ENCODE results near the gene ARRDC2. TPM values are rescaled to one million over a fixed set of nuclear protein-coding genes. Genes with fewer than 3 reads are reported as not detected.
A peak's percentile ranks its signal among the peaks of the same experiment; 100 is the strongest.

Gene ARRDC2
- total and polyA plus RNA-seq, 2 donors (not counting 1 experiment from before 2014, with no cell fraction given), result 131 to 639 TPM

DNA sequence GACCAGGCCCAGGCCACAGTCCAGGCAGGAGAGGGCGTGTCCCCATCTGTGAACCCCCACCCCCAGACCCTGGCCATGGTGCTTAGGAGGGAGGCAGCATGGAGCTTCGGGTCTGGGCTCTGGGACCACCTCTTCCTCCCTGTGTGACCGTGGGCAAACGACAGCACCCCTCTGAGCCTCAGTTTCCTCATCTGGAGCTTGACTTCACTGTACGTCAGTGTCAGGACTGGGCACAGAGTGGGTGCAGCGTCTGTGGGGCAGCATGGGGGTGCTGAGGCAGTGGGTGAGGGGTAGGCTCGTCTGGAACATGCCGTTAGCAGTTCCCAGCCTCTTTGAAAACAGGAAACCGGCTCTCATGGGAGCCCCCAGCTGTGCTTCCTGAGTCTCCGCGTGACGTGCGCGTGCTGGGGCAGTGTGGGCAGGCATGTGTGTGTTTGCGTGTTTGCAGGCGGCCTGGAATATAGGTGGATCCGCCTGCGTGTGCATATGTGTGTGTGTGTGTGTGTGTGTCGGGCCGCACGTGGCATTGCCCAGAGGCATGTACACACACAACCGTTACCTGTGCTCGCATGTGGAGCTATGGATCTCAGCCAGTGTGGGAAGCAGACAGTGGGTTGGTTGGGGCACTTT, 15.8 kb downstream of the ARRDC2 start:
- Histone ChIP-seq H4K20me1 (ENCODE audit: control insufficient read depth, insufficient read depth, low read length, poor library complexity, severe bottlenecking) (no peaks in the 10 kb centered on the region), H3K79me2 (ENCODE audit: control insufficient read depth, insufficient read depth, low read length) (no peaks in the 10 kb centered on the region), H3K27me3 (replicated peaks in 1 of 4; ENCODE audit: control extremely low read depth in 1 of 4, control insufficient read depth in 3 of 4, insufficient read depth in 4 of 4, low read length in 3 of 4) (no peaks in the 10 kb centered on the region), H3K36me3 (replicated peaks in 1 of 2; ENCODE audit: control extremely low read depth in 1 of 2, control insufficient read depth in 1 of 2, extremely low read depth in 1 of 2, insufficient read depth in 2 of 2, low read length in 1 of 2) (no peaks in the 10 kb centered on the region), H3K4me1 (ENCODE audit: control insufficient read depth in 2 of 2, insufficient read depth in 2 of 2, low read length in 2 of 2) (peaks cover 46 to 52% of the 10 kb centered on the region in 2 donors), H3K9ac (ENCODE audit: low read length) (peak overlapping the region; percentile 24), H3K4me2 (replicated peaks; ENCODE audit: low read depth, low read length, poor library complexity, severe bottlenecking) (peak overlapping the region; percentile 70), H3K27ac (ENCODE audit: low read length in 2 of 2) (peak overlapping the region; percentile 95 to 99), H2AFZ (ENCODE audit: insufficient read depth, low read depth, low read length, poor library complexity, severe bottlenecking) (peak overlapping the region; percentile 23), H3K9me3 (ENCODE audit: control extremely low read depth in 1 of 3, control insufficient read depth in 2 of 3, insufficient read depth in 1 of 3, low read length in 2 of 3) (peaks cover 0 to 9% (median 3%) of the 10 kb centered on the region in 3 donors), H3K4me3 (ENCODE audit: control extremely low read depth in 1 of 5, extremely low read depth in 1 of 5, insufficient read depth in 1 of 5, low read depth in 2 of 5, low read length in 4 of 5) (peak overlapping the region in 3 of 5 experiments; percentile 14 to 26 (median 15))
- Mint-ChIP-seq H3K27ac (peak overlapping the region; percentile 98), H3K4me1 (peaks cover 65% of the 10 kb centered on the region), H3K4me3 (peak overlapping the region; percentile 78), H3K9me3 (ENCODE audit: insufficient read depth) (no peaks in the 10 kb centered on the region), H3K27me3 (no peaks in the 10 kb centered on the region)
- POLR2A ChIA-PET, result interaction anchor here (0.5 to 7.8 kb wide), 22 partner anchors 8 to 1879 kb away, joined by 3 to 160 read pairs (median 6); partner anchors contain the start of genes ARRDC2 and JUND
- WGBS (ENCODE audit: insufficient coverage), result 2% methylated on average over 23 of the region's 23 CpGs
- DNase-seq, result peak; percentile 97
- TF ChIP-seq EZH2 (IDR thresholded peaks at IDR 0.05; ENCODE audit: borderline replicate concordance, insufficient read depth, low read depth, low read length, poor library complexity, severe bottlenecking), result no peak
- TF ChIP-seq, protein P1, sequence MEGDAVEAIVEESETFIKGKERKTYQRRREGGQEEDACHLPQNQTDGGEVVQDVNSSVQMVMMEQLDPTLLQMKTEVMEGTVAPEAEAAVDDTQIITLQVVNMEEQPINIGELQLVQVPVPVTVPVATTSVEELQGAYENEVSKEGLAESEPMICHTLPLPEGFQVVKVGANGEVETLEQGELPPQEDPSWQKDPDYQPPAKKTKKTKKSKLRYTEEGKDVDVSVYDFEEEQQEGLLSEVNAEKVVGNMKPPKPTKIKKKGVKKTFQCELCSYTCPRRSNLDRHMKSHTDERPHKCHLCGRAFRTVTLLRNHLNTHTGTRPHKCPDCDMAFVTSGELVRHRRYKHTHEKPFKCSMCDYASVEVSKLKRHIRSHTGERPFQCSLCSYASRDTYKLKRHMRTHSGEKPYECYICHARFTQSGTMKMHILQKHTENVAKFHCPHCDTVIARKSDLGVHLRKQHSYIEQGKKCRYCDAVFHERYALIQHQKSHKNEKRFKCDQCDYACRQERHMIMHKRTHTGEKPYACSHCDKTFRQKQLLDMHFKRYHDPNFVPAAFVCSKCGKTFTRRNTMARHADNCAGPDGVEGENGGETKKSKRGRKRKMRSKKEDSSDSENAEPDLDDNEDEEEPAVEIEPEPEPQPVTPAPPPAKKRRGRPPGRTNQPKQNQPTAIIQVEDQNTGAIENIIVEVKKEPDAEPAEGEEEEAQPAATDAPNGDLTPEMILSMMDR (IDR thresholded peaks at IDR 0.05), result no peak
- peak; percentile 77 for ATAC-seq (ENCODE audit: low read depth)
- CTCF ChIA-PET, result interaction anchor here (0.6 to 4.4 kb wide), 12 partner anchors 7 to 382 kb away, joined by 3 to 43 read pairs (median 3); partner anchors contain the start of genes ARRDC2 and IL12RB1
- intact Hi-C loops (cut with micrococcal nuclease), result loop anchor here (1.0 to 5.0 kb wide), 5 partner anchors 16 to 269 kb away; partner anchors contain the start of genes IFI30 and MAST3

DNA sequence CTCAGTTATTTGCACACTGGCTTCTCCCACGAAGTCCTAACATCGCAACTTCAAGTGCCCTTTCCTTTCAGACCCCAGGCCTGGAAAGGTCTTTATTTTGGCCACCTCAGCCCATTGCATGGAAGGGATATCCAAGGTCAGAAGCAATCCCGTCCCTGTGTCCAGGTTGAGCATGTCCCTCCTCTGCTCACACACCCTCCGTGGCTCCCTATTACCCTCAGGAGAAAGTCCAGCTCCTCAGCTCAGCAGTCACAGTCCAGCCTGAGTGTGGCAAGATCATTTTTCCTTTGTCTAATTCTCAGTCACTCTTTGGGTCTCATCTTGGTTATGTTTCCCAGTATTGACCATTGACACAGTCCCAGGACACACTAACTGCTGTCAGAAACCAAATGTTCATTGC, 19.2 kb downstream of the ARRDC2 start:
- 100% methylated on average over 4 of the region's 4 CpGs for WGBS (ENCODE audit: insufficient coverage)
- peaks cover 0 to 6% (median 3%) of the 10 kb centered on the region in 3 donors for H3K9me3 ChIP-seq (ENCODE audit: control extremely low read depth in 1 of 3, control insufficient read depth in 2 of 3, insufficient read depth in 1 of 3, low read length in 2 of 3)
- Mint-ChIP-seq H3K4me1 (peaks cover 55% of the 10 kb centered on the region), H3K4me3 (no peak overlapping the region), H3K27ac (peak overlapping the region; percentile 73), H3K27me3 (no peaks in the 10 kb centered on the region), H3K9me3 (ENCODE audit: insufficient read depth) (no peaks in the 10 kb centered on the region)
- no peak overlapping the region for H2AFZ ChIP-seq (ENCODE audit: insufficient read depth, low read depth, low read length, poor library complexity, severe bottlenecking)
- H3K36me3 ChIP-seq (replicated peaks in 1 of 2; ENCODE audit: control extremely low read depth in 1 of 2, control insufficient read depth in 1 of 2, extremely low read depth in 1 of 2, insufficient read depth in 2 of 2, low read length in 1 of 2), result no peaks in the 10 kb centered on the region
- no peak overlapping the region for H3K9ac ChIP-seq (ENCODE audit: low read length)
- H3K4me1 ChIP-seq (ENCODE audit: control insufficient read depth in 2 of 2, insufficient read depth in 2 of 2, low read length in 2 of 2), result peaks cover 38 to 44% of the 10 kb centered on the region in 2 donors
- CTCF ChIA-PET, result interaction anchor here (0.6 to 1.7 kb wide), 2 partner anchors 10 to 17 kb away, joined by 3 to 7 read pairs; no protein-coding TSS in a partner anchor
- H3K4me2 ChIP-seq (replicated peaks; ENCODE audit: low read depth, low read length, poor library complexity, severe bottlenecking), result no peak overlapping the region
- H3K79me2 ChIP-seq (ENCODE audit: control insufficient read depth, insufficient read depth, low read length), result no peaks in the 10 kb centered on the region
- no peak overlapping the region for H3K4me3 ChIP-seq (ENCODE audit: control extremely low read depth in 1 of 5, extremely low read depth in 1 of 5, insufficient read depth in 1 of 5, low read depth in 2 of 5, low read length in 4 of 5)
- H3K27ac ChIP-seq (ENCODE audit: low read length in 2 of 2), result no peak overlapping the region
- DNase-seq, result no peak
- TF ChIP-seq, protein P1 (IDR thresholded peaks at IDR 0.05), result no peak
- TF ChIP-seq EZH2 (IDR thresholded peaks at IDR 0.05; ENCODE audit: borderline replicate concordance, insufficient read depth, low read depth, low read length, poor library complexity, severe bottlenecking), result no peak
- no peaks in the 10 kb centered on the region for H3K27me3 ChIP-seq (replicated peaks in 1 of 4; ENCODE audit: control extremely low read depth in 1 of 4, control insufficient read depth in 3 of 4, insufficient read depth in 4 of 4, low read length in 3 of 4)
- intact Hi-C loops (cut with micrococcal nuclease), result no loop called here
- H4K20me1 ChIP-seq (ENCODE audit: control insufficient read depth, insufficient read depth, low read length, poor library complexity, severe bottlenecking), result no peaks in the 10 kb centered on the region
- no peak for ATAC-seq (ENCODE audit: low read depth)
- POLR2A ChIA-PET, result interaction anchor here (0.7 to 1.5 kb wide), 3 partner anchors 15 to 35 kb away, joined by 3 to 9 read pairs (median 4); no protein-coding TSS in a partner anchor

Data from B cell (primary cell).